Activated CD4-positive, alpha-beta T cell treated with anti-CD3 and anti-CD28 coated beads for 4 hours (primary cell): Measurements from ENCODE around the gene FRA10AC1.

Experiments used
- DNase-seq, 2 donors: peaks; one replicate each; pipeline ENCODE4 v3.0.0-alpha.2; 2020

Gene FRA10AC1

DNA sequence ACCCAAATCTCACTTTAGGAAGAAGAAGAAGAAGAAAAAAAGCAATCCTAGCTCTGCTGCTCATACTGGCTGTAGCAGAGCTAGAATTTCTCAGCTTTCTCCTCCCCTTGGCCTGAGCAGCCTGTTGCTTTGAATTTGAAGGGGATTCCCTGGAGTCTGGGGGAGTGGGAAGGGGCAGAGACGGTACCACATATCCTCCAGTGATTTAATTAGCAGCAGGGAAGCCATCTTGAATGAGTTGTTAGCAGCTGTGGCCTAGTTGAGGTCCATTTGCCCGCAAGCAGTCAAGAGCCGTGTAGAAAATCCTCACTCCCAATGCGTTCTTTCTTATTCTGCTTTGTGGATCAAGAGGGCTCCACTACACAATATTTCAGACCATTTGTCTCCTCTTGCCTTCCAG, 73.5 kb downstream of the FRA10AC1 start:
- no peak for DNase-seq

DNA sequence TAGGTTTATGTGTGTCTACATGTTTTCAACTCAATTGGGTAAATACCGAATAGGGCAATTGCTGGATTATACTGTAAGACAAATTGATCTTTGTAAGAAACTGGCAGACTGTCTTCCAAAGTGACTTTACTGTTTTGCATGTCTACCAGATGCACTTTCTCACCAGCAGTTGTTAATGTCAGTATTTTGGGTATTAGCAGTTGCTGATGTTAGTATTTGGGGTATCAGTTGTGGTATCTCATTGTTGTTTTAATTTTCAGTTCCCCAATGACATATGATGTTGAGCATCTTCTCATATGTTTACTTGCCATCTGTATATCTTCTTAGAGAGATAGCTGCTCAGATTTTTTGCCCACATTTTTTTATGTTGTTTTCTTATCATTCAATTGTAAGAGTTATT, 79.5 kb downstream of the FRA10AC1 start:
- no peak for DNase-seq

DNA sequence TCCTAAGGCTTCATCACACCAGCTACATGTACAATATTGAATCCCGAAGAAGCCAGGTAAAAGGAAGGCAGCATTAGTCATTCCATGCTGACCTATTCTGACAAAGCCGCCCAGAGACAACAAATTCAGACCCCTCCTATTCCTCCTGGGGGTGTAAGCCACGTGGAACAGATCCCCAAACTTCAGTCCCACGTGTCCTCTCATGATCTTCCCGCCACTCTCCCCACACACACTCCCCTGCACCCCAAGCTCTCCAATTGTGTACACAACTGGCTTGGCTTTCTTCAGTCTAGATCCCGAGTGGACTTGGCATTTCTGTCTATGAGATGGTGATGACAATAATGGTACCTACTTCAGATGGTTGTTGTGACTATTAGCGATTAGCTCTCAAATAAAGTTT, 81.5 kb downstream of the FRA10AC1 start:
- no peak for DNase-seq
